Fibroblast of gingiva (primary cell): ENCODE measurements around the gene LRCH1.
A peak's percentile ranks its signal among the peaks of the same experiment; 100 is the strongest.

Experiments used
- DNase-seq: peaks from one replicate; pipeline ENCODE4 v3.0.0-alpha.2; 2011; ENCODE audit warnings: low read depth

The LRCH1 gene

DNA sequence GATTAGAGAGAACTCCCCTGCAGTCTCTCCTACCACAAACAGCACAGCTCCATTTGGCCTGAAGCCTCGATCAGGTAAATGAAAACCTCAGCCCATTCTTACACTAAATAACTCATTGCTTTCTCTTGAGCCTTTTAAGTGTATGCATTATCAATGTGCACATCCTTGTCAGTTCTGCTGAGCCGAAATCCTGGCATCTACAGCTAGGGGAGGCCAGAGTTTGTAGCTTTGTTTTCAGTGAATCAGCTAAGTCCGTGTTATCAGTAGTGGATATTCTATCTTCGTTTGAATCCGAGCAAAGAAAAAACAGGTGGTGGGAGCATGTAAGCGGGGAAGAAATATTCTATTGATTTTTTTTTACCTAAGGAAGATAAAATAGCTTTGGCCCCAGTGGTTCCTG, 159.6 kb downstream of the LRCH1 start:
- no peak for DNase-seq

GRCh38 chr13:46715363-46715762, 162.4 kb downstream of the LRCH1 start:
- DNase-seq = no peak

- DNase-seq = no peak
Observed at GRCh38 chr13:46716821-46717220, 163.9 kb downstream of the LRCH1 start.

DNA sequence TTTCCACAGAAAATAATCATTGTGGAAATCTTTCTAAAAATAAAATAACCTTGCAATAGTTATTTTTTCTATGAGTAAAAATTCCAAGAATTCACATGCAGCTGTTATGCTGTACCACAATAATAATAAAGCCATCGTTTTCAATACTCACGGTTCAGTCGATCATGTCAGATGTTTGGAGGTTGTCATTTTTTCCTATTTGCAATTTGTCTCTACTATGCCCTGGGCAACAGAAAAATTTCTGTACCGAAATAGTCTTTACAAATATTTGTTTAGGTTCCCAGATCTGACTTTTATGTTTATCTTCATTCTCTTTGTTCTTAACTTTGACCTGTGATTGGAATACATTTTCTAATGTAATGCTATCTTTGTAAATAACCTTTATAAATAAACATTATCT, 164.3 kb downstream of the LRCH1 start:
- no peak for DNase-seq

- DNase-seq = no peak
Observed at GRCh38 chr13:46717856-46718255, 164.9 kb downstream of the LRCH1 start.

- DNase-seq = no peak
Observed at GRCh38 chr13:46720189-46720588, 167.2 kb downstream of the LRCH1 start.

GRCh38 chr13:46721054-46721453, 168.1 kb downstream of the LRCH1 start:
- peak; percentile 36 for DNase-seq

GRCh38 chr13:46726347-46726746, 173.4 kb downstream of the LRCH1 start:
- DNase-seq = no peak

DNA sequence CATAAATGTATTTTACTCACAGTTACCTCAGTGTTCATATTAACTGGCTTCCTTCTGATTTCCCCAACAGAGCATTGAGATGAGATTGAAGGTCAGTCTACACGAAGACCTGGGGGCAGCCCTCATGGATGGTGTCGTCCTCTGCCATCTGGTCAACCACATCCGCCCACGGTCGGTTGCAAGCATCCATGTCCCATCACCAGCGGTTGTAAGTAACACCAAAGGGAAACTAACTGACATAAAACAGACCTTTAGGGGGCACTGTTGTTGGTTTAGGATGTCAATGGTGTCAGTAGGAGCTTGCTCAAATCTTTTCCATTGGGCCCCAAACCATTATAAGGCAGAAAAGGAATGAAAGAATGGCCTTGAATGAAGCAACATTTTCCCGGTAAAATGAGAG, 175.8 kb downstream of the LRCH1 start:
- no peak for DNase-seq

- no peak for DNase-seq
Observed at GRCh38 chr13:46731535-46731934, 178.6 kb downstream of the LRCH1 start.

- DNase-seq = no peak
Observed at GRCh38 chr13:46735425-46735824, 182.5 kb downstream of the LRCH1 start.

- no peak for DNase-seq
Observed at GRCh38 chr13:46736541-46737310, 183.8 kb downstream of the LRCH1 start.

GRCh38 chr13:46738055-46738454, 185.1 kb downstream of the LRCH1 start:
- peak; percentile 43 for DNase-seq

- no peak for DNase-seq
Observed at GRCh38 chr13:46738766-46739165, 185.8 kb downstream of the LRCH1 start.

DNA sequence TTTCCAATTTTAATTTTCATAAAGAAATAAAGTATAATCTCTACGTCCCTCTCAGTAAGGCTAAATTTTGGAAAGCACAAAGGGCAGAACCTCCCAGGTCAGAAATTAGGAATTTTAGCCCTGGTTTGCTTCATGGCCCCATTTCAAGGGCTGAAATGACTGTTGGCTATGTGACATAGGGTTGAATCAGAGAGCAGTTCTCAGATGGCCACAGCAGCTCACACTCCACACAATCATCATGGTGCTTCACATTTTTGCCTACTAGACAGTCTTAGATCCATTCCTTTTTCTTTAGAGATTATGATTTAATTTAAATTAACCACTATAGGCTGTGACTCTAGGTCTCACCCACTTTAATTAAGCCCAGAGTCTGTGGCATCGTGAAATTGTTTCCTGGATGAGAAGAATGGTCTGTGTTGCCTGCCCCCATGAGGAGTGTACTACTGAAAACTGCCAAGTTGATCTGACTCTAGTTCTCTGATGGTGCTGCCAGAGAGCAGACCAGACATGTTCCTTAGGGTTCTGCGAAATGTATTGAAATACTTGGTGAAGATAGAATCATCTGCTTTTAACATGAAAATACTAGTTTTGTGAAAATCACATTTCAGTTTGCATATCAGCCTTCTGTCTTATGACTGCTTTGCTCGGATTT, 186.6 kb downstream of the LRCH1 start:
- no peak for DNase-seq

- DNase-seq = no peak
Observed at GRCh38 chr13:46743191-46743590, 190.2 kb downstream of the LRCH1 start.

GRCh38 chr13:46745062-46745461, 192.1 kb downstream of the LRCH1 start:
- no peak for DNase-seq

- no peak for DNase-seq
Observed at GRCh38 chr13:46745706-46746105, 192.7 kb downstream of the LRCH1 start.

- DNase-seq = no peak
Observed at GRCh38 chr13:46747031-46747820, 194.3 kb downstream of the LRCH1 start.

- DNase-seq = no peak
Observed at GRCh38 chr13:46748300-46748699, 195.3 kb downstream of the LRCH1 start.

GRCh38 chr13:46749951-46750350, 197.0 kb downstream of the LRCH1 start:
- no peak for DNase-seq

- DNase-seq = peak; percentile 5
Observed at GRCh38 chr13:46751811-46752635, 199.1 kb downstream of the LRCH1 start.
